Subcutaneous adipose tissue (tissue), 4 donors: ENCODE measurements around the gene NREP. TPM values are rescaled to one million over a fixed set of nuclear protein-coding genes. Genes with fewer than 3 reads are reported as not detected.

Experiments
- CTCF ChIP-seq: fragments of 450-650 bp; IDR thresholded peaks from one replicate; pipeline ENCODE4 v1.5.1; 2016; ENCODE audit warnings: low read depth, mild to moderate bottlenecking, control low read depth, antibody characterized with exemption, moderate library complexity
- total RNA-seq, 4 donors: library from RNA; depleted of rRNA; stranded (reverse); fragments of >200 nt; gene quantifications; one replicate each; pipeline ENCODE4 v1.1.0, GENCODE V29; 2016

Gene NREP
- total RNA-seq, 4 donors from 2014 or later = 3.9 to 8.5 (median 7.1) TPM

GRCh38 chr5:111779260-111779921 is 22.4 kb upstream of the NREP start:
- TF ChIP-seq CTCF = no peak

- no peak for TF ChIP-seq CTCF
These were observed 20.2 kb upstream of the NREP start for GRCh38 chr5:111776913-111777781.

GRCh38 chr5:111775224-111775623 is 18.2 kb upstream of the NREP start:
- no peak for TF ChIP-seq CTCF

- TF ChIP-seq CTCF = no peak
These were observed 17.5 kb upstream of the NREP start for GRCh38 chr5:111774525-111774924.

GRCh38 chr5:111772456-111773122 is 15.6 kb upstream of the NREP start:
- no peak for TF ChIP-seq CTCF

- no peak for TF ChIP-seq CTCF
These were observed 12.5 kb upstream of the NREP start for GRCh38 chr5:111769541-111769940.
